Spleen (tissue), 7 donors: ENCODE data around the gene PRKG1.
"Not testable (repeated sequence)": the region's sequence is repeated elsewhere in the genome, so short reads cannot be mapped to it uniquely, and the experiment has no call there.

Experiments
- CTCF ChIP-seq, 11 experiments: fragments of 200-600 bp in 7 of 11; fragments of 450-650 bp in 4 of 11; sonication (generic) in 4 of 11; IDR thresholded peaks in 8 of 11; conservative IDR thresholded peaks in 3 of 11; 1 replicate in 7 of 11; 2 replicates in 4 of 11; pipeline versions ENCODE4 v1.4.0 to v1.8.0; 2016 to 2021; ENCODE audit warnings: antibody characterized with exemption in 11 of 11, inconsistent platforms in 4 of 11, mild to moderate bottlenecking in 1 of 11
- POLR2A ChIP-seq, 3 donors: fragments of 450-650 bp; IDR thresholded peaks; one replicate each; pipeline ENCODE4 v1.5.1; 2017; ENCODE audit warnings: antibody characterized with exemption in 3 of 3, mild to moderate bottlenecking in 1 of 3
- POLR2AphosphoS5 ChIP-seq, 3 donors: sonication (generic); formaldehyde crosslinking; IDR thresholded peaks; one replicate each; pipeline ENCODE4 v1.5.1; 2017; ENCODE audit warnings: antibody characterized with exemption in 3 of 3
- donor health status: DM: no; HTN: no; CAD: no; lungs with moderate emphysema.
- donor health status: DM: no; HTN: no; CAD: no.
- donor health status: DM: no; HTN: no; CAD: no.

- not testable (repeated sequence) for TF ChIP-seq POLR2AphosphoS5 (IDR thresholded peaks at IDR 0.05); POLR2A (IDR thresholded peaks at IDR 0.05); CTCF (IDR thresholded peaks at IDR 0.05 in 8 of 11, conservative IDR thresholded peaks at IDR 0.05 in 3 of 11)
These were observed 201.8 kb downstream of the PRKG1 start for GRCh38 chr10:51276097-51276496.
